T-helper 1 cell (primary cell): Measurements from ENCODE around the gene CACNA1C.

Experiments used
- DNase-seq, 5 donors: peaks; one replicate each; pipeline ENCODE4 v3.0.0-alpha.2; 2012 to 2020

Gene CACNA1C

GRCh38 chr12:2325519-2325918, 272.7 kb downstream of the CACNA1C start:
- no peak for DNase-seq

GRCh38 chr12:2326470-2326869, 273.7 kb downstream of the CACNA1C start:
- no peak for DNase-seq

GRCh38 chr12:2328661-2329060, 275.9 kb downstream of the CACNA1C start:
- DNase-seq = no peak

- DNase-seq = no peak
These were observed 276.9 kb downstream of the CACNA1C start for GRCh38 chr12:2329661-2330210.

GRCh38 chr12:2332236-2332635, 279.4 kb downstream of the CACNA1C start:
- no peak for DNase-seq

- DNase-seq = no peak
These were observed 280.2 kb downstream of the CACNA1C start for GRCh38 chr12:2332947-2333346.

- no peak for DNase-seq
These were observed 280.9 kb downstream of the CACNA1C start for GRCh38 chr12:2333491-2334195.

- no peak for DNase-seq
These were observed 281.5 kb downstream of the CACNA1C start for GRCh38 chr12:2334271-2334670.

GRCh38 chr12:2334689-2335088, 281.9 kb downstream of the CACNA1C start:
- no peak for DNase-seq

- DNase-seq = no peak
These were observed 282.3 kb downstream of the CACNA1C start for GRCh38 chr12:2335109-2335508.

- DNase-seq = no peak
These were observed 282.7 kb downstream of the CACNA1C start for GRCh38 chr12:2335513-2335912.

- DNase-seq = no peak
These were observed 283.1 kb downstream of the CACNA1C start for GRCh38 chr12:2335916-2336315.

- DNase-seq = no peak
These were observed 283.6 kb downstream of the CACNA1C start for GRCh38 chr12:2336409-2336829.

GRCh38 chr12:2337031-2338010, 284.5 kb downstream of the CACNA1C start:
- no peak for DNase-seq

- no peak for DNase-seq
These were observed 285.6 kb downstream of the CACNA1C start for GRCh38 chr12:2338381-2338780.

GRCh38 chr12:2338991-2339431, 286.2 kb downstream of the CACNA1C start:
- DNase-seq = no peak

- no peak for DNase-seq
These were observed 288.4 kb downstream of the CACNA1C start for GRCh38 chr12:2341051-2341751.

GRCh38 chr12:2341871-2342270, 289.1 kb downstream of the CACNA1C start:
- no peak for DNase-seq

- no peak for DNase-seq
These were observed 290.9 kb downstream of the CACNA1C start for GRCh38 chr12:2343681-2344080.

GRCh38 chr12:2344476-2344875, 291.7 kb downstream of the CACNA1C start:
- no peak for DNase-seq

- no peak for DNase-seq
These were observed 292.1 kb downstream of the CACNA1C start for GRCh38 chr12:2344885-2345284.

GRCh38 chr12:2345902-2346301, 293.1 kb downstream of the CACNA1C start:
- no peak for DNase-seq

GRCh38 chr12:2346416-2346815, 293.6 kb downstream of the CACNA1C start:
- DNase-seq = no peak
